ENCODE measurements around the gene MRPS18A. TPM values are rescaled to one million over a fixed set of nuclear protein-coding genes. Genes with fewer than 3 reads are reported as not detected.
"Not testable (repeated sequence)": the region's sequence is repeated elsewhere in the genome, so short reads cannot be mapped to it uniquely, and the experiment has no call there.

Gene MRPS18A
- polyA plus RNA-seq, 4 donors, result 45.0 to 54.1 (median 48.1) TPM

DNA sequence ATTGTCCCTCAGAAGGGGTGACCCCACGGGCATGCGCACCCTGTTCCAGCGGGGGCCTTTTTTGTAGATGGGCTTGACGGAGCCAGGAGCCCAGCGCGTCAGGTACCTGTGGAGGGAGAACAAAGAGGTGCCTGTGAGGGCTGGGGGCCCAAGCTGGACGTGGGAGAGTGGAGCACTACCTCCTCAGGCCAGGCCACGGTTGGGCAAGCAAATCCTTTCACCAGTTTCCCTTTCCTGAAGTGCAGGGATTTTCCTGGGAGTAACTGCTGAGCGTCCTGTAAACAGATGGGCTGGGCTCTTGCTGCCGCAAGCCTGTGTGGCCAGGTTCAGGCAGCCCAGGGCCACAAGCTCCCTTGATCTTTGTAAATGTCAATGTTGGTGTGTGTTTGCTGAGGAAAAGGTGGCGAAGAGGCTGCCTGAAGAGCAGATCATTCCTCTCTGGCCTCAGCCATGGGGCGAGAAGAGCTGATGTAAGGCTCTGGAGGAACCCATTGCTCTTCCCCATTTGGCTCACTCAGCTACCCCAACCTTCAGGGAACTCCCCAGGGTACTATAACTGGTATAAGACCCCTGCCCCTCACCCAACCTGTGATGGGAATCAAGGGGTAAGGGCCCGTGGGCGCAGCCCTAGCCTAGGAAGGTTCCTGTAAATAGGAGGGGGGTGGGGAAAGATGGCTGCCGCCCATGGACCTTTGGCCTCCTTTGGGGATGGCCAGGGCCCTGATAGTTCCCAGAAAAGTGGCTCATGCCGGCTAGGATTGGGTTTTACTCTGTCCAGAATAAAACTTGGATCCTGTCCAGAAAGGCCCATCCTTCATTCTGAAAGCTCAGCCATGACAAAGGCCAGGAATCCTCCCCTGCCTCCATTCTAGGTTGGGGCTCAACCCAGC is 15.5 kb downstream of the MRPS18A start:
- DNase-seq (ENCODE audit: low read depth in 4 of 4, low spot score in 3 of 4), result no peak

DNA sequence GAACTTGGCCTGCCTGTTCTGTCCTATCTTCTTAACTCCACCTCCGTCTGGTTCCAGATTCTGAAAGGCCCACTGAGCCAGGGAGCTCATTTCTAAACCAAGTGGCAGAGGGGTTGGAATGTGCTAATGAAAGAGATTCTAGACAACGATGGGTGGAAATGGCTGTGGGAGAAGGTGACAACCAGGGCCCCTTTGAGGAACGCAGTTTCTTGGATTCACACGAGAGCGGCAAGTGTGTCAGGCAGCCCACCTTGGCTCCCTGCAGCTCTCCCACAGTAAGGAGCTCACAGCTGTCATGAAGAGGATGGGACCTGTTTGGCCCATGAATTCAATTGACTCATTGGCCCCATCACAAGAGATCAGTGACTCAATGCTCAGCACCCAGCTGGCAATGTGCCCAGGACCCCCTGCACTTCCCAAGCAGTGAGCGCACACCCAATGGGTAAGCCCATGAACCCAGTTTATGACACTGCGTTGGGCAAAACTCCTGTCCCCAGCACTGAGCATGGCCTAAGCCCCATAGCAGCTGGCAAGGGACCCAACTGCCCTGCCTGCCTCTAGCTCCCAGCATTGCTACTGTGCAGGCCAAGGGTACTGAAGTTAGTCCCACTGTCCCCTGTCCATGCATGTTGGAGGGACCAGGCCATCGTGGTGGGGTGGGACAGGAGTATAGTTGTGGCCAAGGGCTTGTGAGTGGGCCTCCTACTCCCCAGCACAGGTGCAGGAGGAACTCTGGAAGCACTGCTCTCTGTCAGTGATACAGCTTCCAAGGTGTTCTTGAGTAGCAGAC is 16.4 kb downstream of the MRPS18A start:
- DNase-seq (ENCODE audit: low read depth in 4 of 4, low spot score in 3 of 4), result no peak

DNA sequence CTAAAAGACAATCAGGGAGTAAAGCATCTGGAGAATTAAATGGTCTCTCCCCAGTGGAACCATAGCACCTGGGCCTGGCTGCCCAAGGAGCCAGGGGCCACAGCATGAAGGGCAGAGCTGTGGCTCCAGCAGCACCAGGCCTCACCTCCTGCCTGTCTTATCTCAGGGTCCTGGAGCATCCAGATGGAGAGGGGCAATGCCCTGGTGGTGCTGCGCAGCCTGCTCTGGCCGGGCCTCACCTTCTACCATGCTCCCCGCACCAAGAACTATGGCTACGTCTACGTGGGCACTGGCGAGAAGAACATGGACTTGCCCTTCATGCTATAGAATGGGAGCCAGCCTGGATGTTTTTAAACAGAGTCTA is 17.0 kb downstream of the MRPS18A start:
- DNase-seq (ENCODE audit: low read depth in 4 of 4, low spot score in 3 of 4), result no peak

DNA sequence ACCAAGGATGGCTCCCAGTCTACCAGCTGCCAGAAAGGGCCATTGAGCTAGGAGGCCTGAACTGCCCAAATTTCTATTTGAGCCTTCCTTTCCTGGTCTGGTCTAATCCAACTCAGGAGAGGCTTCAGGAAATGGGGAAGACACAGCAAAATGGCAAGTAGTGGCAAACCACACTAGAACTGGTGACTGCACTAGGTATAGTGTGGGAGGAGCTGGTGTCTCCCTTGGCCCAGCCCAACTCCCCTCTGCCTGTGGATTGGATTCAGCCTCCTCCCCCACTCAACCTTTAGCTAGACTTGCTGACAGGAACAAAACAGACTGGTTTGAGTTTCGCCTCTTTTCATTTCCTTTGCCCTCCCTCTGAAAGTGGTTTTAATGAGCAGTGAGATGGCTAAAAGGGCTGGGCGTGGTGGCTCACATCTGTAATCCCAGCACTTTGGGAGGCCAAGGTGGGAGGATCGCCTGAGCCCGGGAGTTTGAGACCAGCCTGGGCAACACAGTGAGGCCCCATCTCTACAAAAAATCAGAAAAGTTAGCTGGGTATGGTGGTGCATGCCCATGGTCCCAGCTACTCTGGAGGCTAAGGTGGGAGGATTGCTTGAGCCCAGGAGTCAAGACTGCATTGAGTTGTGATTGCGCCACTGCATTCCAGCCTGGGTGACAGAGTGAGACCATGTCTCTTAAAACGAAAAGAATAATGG is 17.5 kb downstream of the MRPS18A start:
- no peak for DNase-seq (ENCODE audit: low read depth in 4 of 4, low spot score in 3 of 4)

DNA sequence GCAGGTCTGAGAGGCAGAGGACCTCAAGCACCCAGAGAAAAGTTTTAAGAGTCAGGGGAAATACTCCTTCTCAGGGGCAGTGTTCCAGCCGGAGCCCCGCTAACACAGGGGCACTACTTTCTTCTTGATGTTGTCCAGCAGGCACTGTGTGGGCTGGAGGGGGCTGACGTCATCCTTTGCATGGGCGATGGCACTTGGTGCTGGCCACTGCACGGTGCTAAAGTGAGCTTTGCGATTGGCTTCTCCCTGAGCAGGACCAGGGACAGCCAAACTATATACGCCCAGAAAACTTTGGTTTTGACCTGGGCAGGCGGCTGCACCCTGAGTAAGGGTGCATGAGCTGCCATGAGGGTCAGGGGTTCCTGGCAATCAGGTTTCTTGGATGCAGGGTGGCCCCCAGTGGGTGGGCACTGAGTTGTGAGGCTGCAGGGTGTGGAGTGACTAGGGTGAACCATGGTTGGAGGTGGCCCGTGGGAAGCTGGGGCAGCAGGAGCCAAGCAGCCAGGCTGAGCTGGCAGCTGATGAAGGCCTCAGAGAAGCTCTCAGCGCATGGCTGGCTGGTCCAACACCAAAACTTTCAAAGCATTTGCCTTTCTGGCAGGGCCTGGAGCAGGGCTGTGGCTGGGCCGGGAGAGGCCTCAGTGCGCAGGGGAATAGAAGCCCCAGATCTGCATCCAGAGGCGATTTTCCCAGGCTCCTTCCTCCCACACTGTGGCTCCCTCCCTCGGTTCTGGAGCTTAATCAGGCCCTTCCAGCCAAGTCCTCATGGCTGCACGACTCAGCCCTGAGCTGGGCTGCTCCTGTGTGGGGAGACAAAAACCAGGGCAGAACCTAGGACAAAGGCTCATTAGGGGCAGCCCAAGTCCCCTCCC is 18.3 kb downstream of the MRPS18A start:
- DNase-seq (ENCODE audit: low read depth in 4 of 4, low spot score in 3 of 4), result no peak

DNA sequence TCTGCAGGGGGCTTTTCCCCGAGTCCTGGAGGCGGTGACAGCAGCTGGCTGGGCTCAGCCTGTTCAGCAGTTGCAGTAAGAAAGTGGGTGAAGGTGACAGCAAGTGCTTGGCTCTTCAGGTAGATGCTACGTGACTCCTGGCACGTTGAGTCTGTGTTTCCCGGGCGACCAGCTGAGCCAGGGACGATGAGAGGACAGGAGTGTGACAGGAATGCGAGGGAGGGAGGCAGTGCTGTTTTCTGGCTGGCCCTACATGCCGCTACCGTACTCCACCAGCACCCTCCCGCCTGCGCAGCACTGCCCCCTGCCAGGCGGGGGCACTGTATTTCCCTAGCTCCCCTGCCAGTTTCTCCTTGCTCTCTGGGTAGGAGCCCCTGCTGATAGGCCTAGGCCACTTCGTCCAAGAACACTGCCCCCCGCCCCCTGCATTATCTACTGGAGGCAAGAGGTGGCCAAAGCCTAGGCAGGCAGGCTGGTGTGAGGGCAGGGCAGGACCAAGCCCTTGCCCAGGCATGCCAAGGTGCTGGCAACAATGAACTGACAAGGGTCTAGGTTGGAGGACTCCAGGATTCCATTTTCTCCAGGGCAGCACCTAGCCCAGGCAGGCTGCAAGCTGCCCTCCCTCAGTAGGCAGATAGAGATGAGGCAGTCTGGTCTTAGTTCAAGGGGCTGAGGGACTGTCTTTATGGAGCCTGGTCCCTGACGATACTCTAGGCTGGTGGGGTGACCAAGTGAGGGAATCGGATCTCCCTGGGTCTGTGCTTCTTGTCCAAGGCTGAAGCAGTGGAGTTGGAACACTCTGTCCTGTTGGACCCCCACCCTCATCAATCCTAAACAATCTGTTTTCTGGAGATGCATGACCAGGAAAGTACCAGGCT is 19.2 kb downstream of the MRPS18A start:
- peak; percentile 64 to 85 (median 75) for DNase-seq (ENCODE audit: low read depth in 4 of 4, low spot score in 3 of 4)

DNA sequence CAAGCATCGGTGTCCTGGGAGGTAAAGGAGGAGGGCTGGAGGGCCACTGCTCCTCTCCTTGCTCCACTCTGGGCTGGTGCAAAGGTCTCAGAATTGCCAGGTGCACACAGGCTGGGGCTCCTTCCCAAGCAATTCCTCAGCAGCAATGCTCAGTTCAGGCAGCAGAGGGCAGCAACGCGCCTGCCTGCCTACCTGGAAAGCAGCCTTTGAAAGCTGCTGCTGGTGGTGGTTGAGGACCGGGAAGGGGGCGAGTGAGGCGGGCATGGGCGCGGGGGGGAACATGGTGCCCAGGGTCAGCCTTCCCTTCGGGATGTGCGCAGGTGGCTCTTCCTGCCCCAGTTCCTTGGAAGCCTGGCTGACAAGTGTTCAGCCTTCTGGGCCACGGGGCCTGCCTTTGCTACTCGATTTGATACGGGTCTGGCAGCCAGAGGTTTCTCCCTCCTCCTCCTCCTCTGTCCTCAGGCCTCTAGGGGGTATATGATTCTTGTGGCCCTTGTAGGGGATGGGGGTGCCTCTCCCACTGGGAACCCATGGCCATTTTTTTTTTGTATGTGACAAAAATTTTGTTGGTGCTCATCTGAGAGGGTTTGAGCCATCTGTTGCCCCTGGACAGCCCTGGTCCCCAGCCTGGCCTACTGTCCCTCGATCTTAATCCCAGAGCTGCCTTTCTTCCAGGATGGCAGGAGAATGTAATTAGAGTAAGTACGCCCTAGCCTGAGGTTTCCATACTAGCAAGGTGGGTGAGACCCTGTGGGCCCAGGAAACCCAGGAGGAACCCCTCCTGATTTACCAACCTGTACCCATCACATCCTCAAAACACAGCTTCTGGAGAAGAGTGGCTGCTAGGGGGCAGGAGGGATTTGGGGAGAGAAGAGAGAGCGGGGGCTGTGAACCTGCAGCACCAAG is 20.1 kb downstream of the MRPS18A start:
- peak in 2 of 4 donors; percentile 79 to 83 for DNase-seq (ENCODE audit: low read depth in 4 of 4, low spot score in 3 of 4)

DNA sequence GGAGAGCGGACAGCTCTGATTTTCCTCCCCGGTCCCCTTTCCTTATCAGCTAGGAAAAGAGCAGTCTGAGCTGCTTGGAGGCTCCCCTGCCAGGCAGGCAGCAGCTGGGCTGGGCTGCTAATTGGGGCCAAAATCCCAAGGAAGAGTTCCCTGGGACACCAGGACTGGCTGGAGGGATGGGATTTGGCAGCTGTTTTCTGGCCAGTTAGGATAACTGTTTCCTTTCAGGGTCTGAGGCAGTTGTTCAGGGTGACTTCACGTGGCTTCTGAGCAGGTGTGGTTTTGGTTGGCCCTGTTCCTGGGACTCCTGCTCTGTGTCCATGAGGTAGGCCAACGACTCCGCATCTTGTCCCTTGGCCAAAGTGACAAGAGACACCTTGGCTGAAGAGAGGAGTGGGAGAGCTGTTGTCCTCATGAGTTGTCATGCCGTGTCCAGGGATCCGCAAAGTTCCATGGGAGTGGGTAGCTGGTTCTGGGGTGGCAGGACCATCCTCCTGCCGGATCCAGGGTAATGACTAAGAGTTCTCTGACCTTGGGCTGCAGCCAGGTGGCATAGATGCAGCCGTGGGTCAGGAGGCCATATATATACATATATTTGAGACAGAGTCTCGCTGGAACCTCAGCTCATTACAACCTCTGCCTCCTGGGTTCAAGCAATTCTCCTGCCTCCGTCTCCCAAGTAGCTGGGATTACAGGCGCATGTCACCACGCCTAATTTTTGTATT is 21.2 kb downstream of the MRPS18A start:
- no peak for DNase-seq (ENCODE audit: low read depth in 4 of 4, low spot score in 3 of 4)

DNA sequence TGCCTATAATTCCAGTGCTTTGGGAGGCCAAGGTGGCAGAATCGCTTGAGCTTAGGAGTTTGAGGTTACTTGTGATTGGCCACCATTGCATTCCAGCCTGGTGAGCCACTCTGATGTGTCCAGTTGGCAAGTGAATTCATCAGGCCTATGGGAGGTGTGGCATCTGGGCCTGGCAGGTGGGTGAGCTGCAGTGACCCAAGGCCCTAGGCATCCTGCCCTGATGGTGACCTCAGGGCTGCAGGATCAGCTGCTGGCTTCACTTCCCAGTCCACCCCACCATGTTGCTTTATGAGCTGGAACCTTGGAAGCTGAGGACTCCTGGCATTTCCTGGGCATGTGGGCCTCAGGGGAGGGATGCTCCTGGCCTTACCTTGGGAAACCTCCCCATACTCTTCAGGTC is 22.2 kb downstream of the MRPS18A start:
- no peak for DNase-seq (ENCODE audit: low read depth in 4 of 4, low spot score in 3 of 4)

DNA sequence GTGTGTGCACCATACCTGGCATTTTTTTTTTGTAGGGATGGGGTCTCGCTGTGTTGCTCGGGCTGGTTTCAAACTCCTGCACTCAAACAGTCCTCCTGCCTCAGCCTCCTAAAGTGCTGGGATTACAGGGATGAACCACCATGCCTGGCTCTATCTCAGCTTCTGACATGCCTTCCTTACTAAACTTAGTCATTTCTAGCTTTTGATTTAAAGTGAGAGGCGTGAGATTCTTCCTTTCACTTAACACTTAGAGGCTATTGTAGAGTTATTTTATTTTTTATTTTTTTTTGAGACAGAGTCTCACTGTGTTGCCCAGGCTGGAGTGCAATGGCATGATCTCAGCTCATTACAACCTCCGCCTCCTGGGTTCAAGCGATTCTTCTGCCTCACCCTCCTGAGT is 24.6 kb downstream of the MRPS18A start:
- DNase-seq (ENCODE audit: low read depth in 4 of 4, low spot score in 3 of 4), result not testable (repeated sequence)

DNA sequence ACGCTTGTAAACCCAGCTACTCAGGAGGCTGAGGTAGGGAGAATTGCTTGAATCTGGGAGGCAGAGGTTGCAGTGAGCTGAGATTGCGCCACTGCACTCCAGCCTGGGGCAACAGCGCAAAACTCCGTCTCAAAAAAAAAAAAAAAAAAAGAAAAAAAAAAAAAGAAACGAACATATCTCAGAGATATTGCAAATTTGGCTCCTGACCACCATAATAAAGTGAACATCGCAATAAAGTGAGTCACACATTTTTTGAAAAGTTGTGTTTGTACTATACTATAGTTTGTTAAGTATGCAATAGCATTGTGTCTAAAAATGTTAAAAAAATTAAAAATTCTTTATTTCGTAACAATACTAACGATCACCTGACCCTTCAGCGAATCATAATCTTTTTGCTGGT is 29.4 kb downstream of the MRPS18A start:
- DNase-seq (ENCODE audit: low read depth in 4 of 4, low spot score in 3 of 4), result no peak

DNA sequence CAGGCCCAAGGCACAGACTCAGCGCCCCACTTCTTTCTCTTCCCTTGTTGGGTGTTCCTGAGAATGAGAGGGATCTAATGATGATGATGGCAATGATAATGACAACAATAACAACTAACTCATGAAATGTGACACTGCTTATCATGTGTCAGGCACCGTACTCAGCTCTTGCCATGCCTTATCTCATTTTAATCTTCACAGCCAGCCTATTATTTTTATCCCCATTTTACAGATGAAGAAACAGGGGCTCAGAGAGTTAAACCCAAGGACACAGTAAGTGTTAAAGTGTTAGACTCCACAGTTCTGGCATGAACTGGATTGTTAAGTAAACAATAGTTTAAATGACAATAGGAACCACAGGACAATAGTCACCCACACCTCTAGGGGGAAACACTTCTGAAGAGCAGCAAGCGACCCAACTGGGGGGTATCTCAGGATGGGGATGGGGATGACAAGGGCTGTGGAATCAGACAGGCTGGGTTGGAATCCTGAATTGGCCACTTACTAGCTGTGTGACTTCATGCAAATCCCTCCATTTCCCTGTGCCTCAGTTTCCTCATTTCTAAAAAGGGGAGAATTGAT is 30.3 kb downstream of the MRPS18A start:
- DNase-seq (ENCODE audit: low read depth in 4 of 4, low spot score in 3 of 4), result no peak

DNA sequence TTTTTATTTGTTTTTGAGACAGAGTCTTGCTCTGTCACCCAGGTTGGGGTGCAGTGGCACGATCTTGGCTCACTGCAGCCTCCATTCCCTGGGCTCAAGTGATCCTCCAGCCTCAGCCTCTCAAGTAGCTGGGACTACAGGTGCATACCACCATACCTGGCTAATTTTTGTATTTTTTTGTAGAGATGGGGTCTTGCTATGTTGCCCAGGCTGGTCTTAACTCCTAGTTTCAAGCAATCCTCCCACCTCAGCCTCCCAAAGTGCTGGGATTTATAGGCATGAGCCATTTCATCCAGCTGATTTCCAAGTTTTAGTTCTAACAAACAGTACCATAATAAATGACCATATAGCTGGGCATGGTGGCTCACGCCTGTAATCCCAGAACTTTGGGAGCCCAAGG is 34.8 kb downstream of the MRPS18A start:
- DNase-seq (ENCODE audit: low read depth in 4 of 4, low spot score in 3 of 4), result not testable (repeated sequence)

DNA sequence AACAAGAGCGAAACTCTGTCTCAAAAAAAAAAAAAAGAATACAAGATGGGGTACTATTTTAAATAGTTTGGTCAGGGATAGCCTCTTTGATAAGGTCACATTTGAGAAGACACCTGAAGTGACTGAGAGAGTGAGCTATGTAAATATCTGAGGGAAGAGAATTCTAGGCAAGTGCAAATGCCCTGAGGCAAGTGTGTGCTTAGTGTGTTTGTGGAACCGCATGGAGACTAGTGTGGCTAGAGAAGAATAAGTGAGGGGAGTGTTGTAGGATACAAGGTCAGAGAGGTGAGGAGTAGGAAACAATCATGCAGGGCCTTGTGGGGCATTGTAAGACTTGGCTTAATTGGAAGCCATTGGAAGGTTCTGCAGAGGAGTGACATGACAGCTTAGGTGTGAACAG is 39.3 kb downstream of the MRPS18A start:
- DNase-seq (ENCODE audit: low read depth in 4 of 4, low spot score in 3 of 4), result no peak

DNA sequence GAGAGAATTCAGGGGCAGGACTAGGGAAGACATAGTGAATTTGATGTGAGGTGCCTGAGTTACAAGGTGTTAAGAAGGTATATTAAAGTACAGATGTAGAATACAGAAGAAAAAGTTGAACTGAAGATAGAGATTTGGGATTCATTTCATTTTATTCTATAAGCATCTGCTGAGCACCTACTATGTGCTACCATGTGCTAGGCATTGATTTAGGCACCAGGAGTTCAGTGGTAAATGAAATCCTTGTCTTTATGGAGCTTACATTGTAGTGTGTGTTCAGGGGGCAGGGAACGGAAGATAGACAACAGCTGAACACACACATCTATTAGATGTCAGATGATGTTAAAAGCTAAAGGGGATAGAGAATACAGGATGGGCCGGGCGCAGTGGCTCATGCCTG is 40.0 kb downstream of the MRPS18A start:
- no peak for DNase-seq (ENCODE audit: low read depth in 4 of 4, low spot score in 3 of 4)

DNA sequence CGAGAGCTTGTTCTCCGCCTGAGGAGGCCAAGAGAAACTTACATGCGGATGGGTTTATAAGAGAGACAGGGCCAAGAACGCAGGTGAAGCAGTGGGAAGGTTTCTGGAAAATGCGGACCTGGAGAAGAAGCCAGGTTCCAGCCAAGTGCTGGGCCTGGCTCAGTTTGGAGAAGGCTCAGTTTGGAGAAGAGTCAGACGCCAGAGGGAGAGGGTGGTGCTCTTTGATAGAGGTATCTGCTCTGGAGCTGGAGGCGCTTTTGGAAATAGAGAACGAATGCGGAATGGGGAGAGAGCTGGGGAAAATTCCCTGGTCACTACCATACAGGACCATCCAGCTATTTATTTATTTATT is 42.0 kb downstream of the MRPS18A start:
- no peak for DNase-seq (ENCODE audit: low read depth in 4 of 4, low spot score in 3 of 4)

DNA sequence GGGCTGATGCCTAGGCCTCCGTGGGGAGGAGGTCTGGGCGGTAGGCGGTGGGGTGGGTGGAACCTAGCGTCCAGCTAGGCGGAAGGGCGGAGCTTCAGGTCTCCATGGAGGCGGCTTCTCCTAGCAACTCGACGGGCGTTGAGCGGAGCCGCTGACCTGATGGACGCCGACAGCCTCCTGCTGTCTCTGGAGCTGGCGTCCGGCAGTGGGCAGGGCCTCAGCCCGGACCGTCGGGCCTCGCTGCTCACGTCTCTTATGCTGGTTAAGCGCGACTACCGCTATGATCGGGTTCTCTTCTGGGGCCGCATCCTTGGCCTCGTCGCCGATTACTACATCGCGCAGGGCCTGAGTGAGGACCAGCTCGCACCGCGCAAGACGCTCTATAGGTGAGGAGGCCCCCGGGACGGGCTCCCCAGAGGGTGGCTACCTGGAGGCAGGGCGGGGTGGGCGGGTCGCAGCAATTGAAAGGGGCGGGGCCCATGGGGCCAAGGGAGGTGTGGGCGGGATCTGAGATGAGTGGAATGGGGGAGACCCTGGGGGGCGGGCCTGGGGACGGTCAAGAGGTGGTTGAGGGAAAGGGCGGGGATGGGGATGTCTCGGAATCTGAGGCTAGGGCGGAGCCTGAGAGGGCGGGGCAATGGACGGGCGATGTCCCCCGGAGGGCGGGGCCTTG is 42.5 kb downstream of the MRPS18A start, which contains the start of gene RSPH9:
TSS of gene RSPH9 (plus strand) at position 97 of the 673 bp plus-strand sequence. CDS start at position 160, 63 bp downstream.
- DNase-seq (ENCODE audit: low read depth in 4 of 4, low spot score in 3 of 4), result no peak

All from right renal pelvis (tissue), 4 donors.